SK-N-SH (cell line): ENCODE data around the gene SLC1A1. TPM values are rescaled to one million over a fixed set of nuclear protein-coding genes. Genes with fewer than 3 reads are reported as not detected.

Experiments
- CTCF ChIA-PET: fragments of 300-600, 350-600 bp; formaldehyde crosslinking; extraction: SDS; loops from one replicate; lab custom pipeline; 2021; lab: Yijun Ruan, JAX
- POLR2A ChIA-PET: fragments of 350-600 bp; sonication (Branson Sonifier 250); formaldehyde crosslinking; extraction: SDS; loops from one replicate; lab custom pipeline; 2020; ENCODE audit warnings: antibody characterized with exemption, inconsistent platforms; lab: Yijun Ruan, JAX
- DNase-seq: peaks from one replicate; pipeline ENCODE4 v3.0.0; 2012
- H2AFZ ChIP-seq: fragments of 200-600 bp; sonication (generic); 2 replicates; pipeline ENCODE4 v1.8.1; 2016; ENCODE audit warnings: antibody characterized with exemption, mild to moderate bottlenecking, low read depth
- H3F3A ChIP-seq: fragments of 200-600 bp; sonication (generic); replicated peaks from 2 replicates; pipeline ENCODE3; 2016; ENCODE audit warnings: antibody characterized with exemption, mild to moderate bottlenecking; ENCODE audit not compliant: insufficient read depth
- H3K27ac ChIP-seq, 2 experiments: fragments of 200-500 bp in 1 of 2; fragments of 200-600 bp in 1 of 2; sonication (Bioruptor generic) in 1 of 2; sonication (generic), shearing (Covaris generic) in 1 of 2; 2 replicates each; pipeline versions ENCODE4 v1.5.1 to v1.6.1; 2014 to 2016; ENCODE audit warnings: low read depth in 2 of 2, inconsistent platforms in 1 of 2, low read length in 1 of 2, mild to moderate bottlenecking in 1 of 2, mixed read lengths in 1 of 2
- H3K27me3 ChIP-seq: fragments of 200-600 bp; sonication (generic), shearing (Covaris generic); 2 replicates; pipeline ENCODE4 v1.6.1; 2016; ENCODE audit warnings: mixed run types; ENCODE audit not compliant: insufficient read depth
- H3K36me3 ChIP-seq, 2 experiments: fragments of 200-500 bp in 1 of 2; fragments of 200-600 bp in 1 of 2; sonication (Bioruptor generic) in 1 of 2; sonication (generic) in 1 of 2; replicated peaks in 1 of 2; 2 replicates each; pipeline versions ENCODE3 to v1.5.1; 2014 to 2016; ENCODE audit warnings: low read length in 1 of 2, mild to moderate bottlenecking in 1 of 2; ENCODE audit not compliant: insufficient read depth in 2 of 2, control insufficient read depth in 1 of 2
- H3K4me1 ChIP-seq, 2 experiments: fragments of 200-500 bp in 1 of 2; fragments of 200-600 bp in 1 of 2; sonication (Bioruptor generic) in 1 of 2; sonication (generic), shearing (Covaris generic) in 1 of 2; 2 replicates each; pipeline versions ENCODE4 v1.5.1 to v1.6.1; 2014 to 2016; ENCODE audit warnings: low read depth in 1 of 2, low read length in 1 of 2, mixed run types in 1 of 2; ENCODE audit not compliant: insufficient read depth in 2 of 2, control insufficient read depth in 1 of 2
- H3K4me2 ChIP-seq: fragments of 200-600 bp; sonication (generic), shearing (Covaris generic); 2 replicates; pipeline ENCODE4 v1.6.1; 2017; ENCODE audit warnings: mixed run types
- H3K4me3 ChIP-seq, 2 experiments: fragments of 200-500 bp in 1 of 2; fragments of 200-600 bp in 1 of 2; sonication (Bioruptor generic) in 1 of 2; sonication (generic), shearing (Covaris generic) in 1 of 2; 2 replicates each; pipeline versions ENCODE4 v1.5.1 to v1.8.1; 2014 to 2016; ENCODE audit warnings: low read depth in 2 of 2, inconsistent platforms in 1 of 2, low read length in 1 of 2, mild to moderate bottlenecking in 1 of 2, mixed read lengths in 1 of 2, moderate library complexity in 1 of 2
- H3K79me2 ChIP-seq: fragments of 200-600 bp; sonication (generic); 2 replicates; pipeline ENCODE4 v1.8.1; 2017; ENCODE audit warnings: mild to moderate bottlenecking; ENCODE audit not compliant: insufficient read depth
- H3K9ac ChIP-seq: fragments of 200-600 bp; sonication (generic); 2 replicates; pipeline ENCODE4 v1.6.1; 2017; ENCODE audit warnings: mixed run types
- H3K9me2 ChIP-seq: fragments of 200-600 bp; sonication (generic); 2 replicates; pipeline ENCODE4 v1.6.1; 2017; ENCODE audit warnings: mixed run types
- H3K9me3 ChIP-seq: fragments of 200-600 bp; sonication (generic); 2 replicates; pipeline ENCODE4 v1.6.1; 2017; ENCODE audit warnings: mixed run types, mild to moderate bottlenecking, moderate library complexity
- H4K20me1 ChIP-seq: fragments of 200-600 bp; sonication (generic); 2 replicates; pipeline ENCODE4 v1.6.1; 2017; ENCODE audit warnings: mild to moderate bottlenecking, mixed run types; ENCODE audit not compliant: insufficient read depth
- CHD2 ChIP-seq: fragments of 150-350 bp; IDR thresholded peaks from 2 replicates; pipeline ENCODE4 v1.6.1; 2018; ENCODE audit warnings: low read length; ENCODE audit not compliant: partially characterized antibody
- FOXM1 ChIP-seq: IDR thresholded peaks from 2 replicates; pipeline ENCODE4 v1.4.0; 2012; ENCODE audit warnings: low read depth, mild to moderate bottlenecking
- GATA2 ChIP-seq: sonication (generic); formaldehyde crosslinking; IDR thresholded peaks from 2 replicates; pipeline ENCODE4 v1.5.0; 2020; ENCODE audit warnings: mild to moderate bottlenecking, missing genetic modification reagents
- MAX ChIP-seq: IDR thresholded peaks from 2 replicates; pipeline ENCODE4 v1.4.0; 2012; ENCODE audit warnings: low read depth
- MEF2A ChIP-seq: IDR thresholded peaks from 2 replicates; pipeline ENCODE4 v1.4.0; 2012; ENCODE audit warnings: low read depth, borderline replicate concordance
- MXI1 ChIP-seq: IDR thresholded peaks from 2 replicates; pipeline ENCODE4 v1.6.1; 2012; ENCODE audit warnings: mild to moderate bottlenecking, low read depth, low read length, improper control_type of control experiment
- NFIC ChIP-seq: IDR thresholded peaks from 2 replicates; pipeline ENCODE4 v1.4.0; 2012; ENCODE audit warnings: borderline replicate concordance
- NRF1 ChIP-seq: IDR thresholded peaks from 2 replicates; pipeline ENCODE4 v1.6.1; 2012; ENCODE audit warnings: low read depth, mild to moderate bottlenecking, low read length
- POLR2AphosphoS5 ChIP-seq: IDR thresholded peaks from 2 replicates; pipeline ENCODE4 v1.6.1; 2012; ENCODE audit warnings: low read depth, low read length
- RAD21 ChIP-seq: IDR thresholded peaks from 2 replicates; pipeline ENCODE4 v1.6.1; 2012; ENCODE audit warnings: mild to moderate bottlenecking, low read length
- RCOR1 ChIP-seq: fragments of 150-350 bp; IDR thresholded peaks from 2 replicates; pipeline ENCODE4 v1.6.1; 2017; ENCODE audit warnings: antibody characterized with exemption, low read length
- RFX5 ChIP-seq: IDR thresholded peaks from 2 replicates; pipeline ENCODE4 v1.6.1; 2012; ENCODE audit warnings: mild to moderate bottlenecking, improper control_type of control experiment, low read length
- RXRA ChIP-seq: IDR thresholded peaks from 2 replicates; pipeline ENCODE4 v1.4.0; 2012; ENCODE audit warnings: low read depth, mild to moderate bottlenecking, borderline replicate concordance
- SMC3 ChIP-seq: IDR thresholded peaks from 2 replicates; pipeline ENCODE4 v1.6.1; 2012; ENCODE audit warnings: low read depth, low read length, improper control_type of control experiment
- TCF12 ChIP-seq: IDR thresholded peaks from 2 replicates; pipeline ENCODE4 v1.4.0; 2012
- TEAD4 ChIP-seq: IDR thresholded peaks from 2 replicates; pipeline ENCODE4 v1.4.0; 2012; ENCODE audit warnings: mild to moderate bottlenecking, borderline replicate concordance; ENCODE audit not compliant: insufficient read depth
- USF2 ChIP-seq: fragments of 150-350 bp; IDR thresholded peaks from 2 replicates; pipeline ENCODE4 v1.6.1; 2017; ENCODE audit warnings: antibody characterized with exemption, low read length, low read depth, borderline replicate concordance
- YY1 ChIP-seq: IDR thresholded peaks from 2 replicates; pipeline ENCODE4 v1.4.0; 2012; ENCODE audit warnings: low read depth, mild to moderate bottlenecking
- ZBTB33 ChIP-seq: IDR thresholded peaks from 2 replicates; pipeline ENCODE4 v1.4.0; 2012; ENCODE audit warnings: low read depth, borderline replicate concordance
- WGBS: methylation state at CpG from one replicate; pipeline ENCODE4 v1.1.6; 2017; ENCODE audit warnings: low lambda C conversion rate; 5-methylcytosine and 5-hydroxymethylcytosine counted together
- polyA plus RNA-seq, 3 experiments: library from polyadenylated mRNA; depleted of rRNA; stranded (reverse); fragments of >200 nt; gene quantifications; 2 replicates each; pipeline ENCODE4 v1.2.3, GENCODE V29; 2012

SLC1A1 gene
- polyA plus RNA-seq, 1 of the 3 experiments (the other 2 are of a cell fraction) = 0.23 TPM

DNA sequence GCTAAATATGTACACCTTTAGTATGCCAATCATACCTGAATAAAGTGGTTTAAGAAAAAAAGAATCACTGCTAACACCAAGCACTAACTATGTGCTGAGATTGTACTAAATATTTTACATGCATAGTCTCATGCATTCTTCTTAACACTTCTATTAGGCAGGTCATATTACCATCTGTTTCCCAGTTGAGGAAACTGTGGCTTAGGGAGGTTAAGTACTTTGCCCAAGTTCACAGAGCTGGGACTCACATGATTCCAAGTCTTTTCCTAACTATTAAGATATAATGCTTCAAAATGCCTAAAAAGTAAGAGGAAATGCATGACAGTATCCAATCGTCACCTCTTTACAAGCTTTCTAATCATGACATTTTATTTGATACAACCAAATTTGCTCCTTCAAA is 102.6 kb downstream of the SLC1A1 start:
- CTCF ChIA-PET = interaction anchor here (1.3 to 1.6 kb wide), 2 partner anchors 12 to 47 kb away, joined by 5 to 6 read pairs; no protein-coding TSS in a partner anchor
- H3F3A ChIP-seq = no peaks in the 10 kb centered on the region

GRCh38 chr9:4594545-4594944 is 104.3 kb downstream of the SLC1A1 start:
- ChIA-PET POLR2A (no interaction called here), CTCF (no interaction called here)
- Histone ChIP-seq H3K79me2 (no peaks in the 10 kb centered on the region), H4K20me1 (no peaks in the 10 kb centered on the region), H3K27ac (no peak overlapping the region), H3K36me3 (no peaks in the 10 kb centered on the region), H3F3A (no peaks in the 10 kb centered on the region), H3K4me1 (no peaks in the 10 kb centered on the region), H2AFZ (no peak overlapping the region), H3K9me2 (no peaks in the 10 kb centered on the region), H3K9ac (no peak overlapping the region), H3K9me3 (no peaks in the 10 kb centered on the region), H3K27me3 (no peaks in the 10 kb centered on the region), H3K4me2 (no peak overlapping the region), H3K4me3 (no peak overlapping the region)
- WGBS = 47% methylated on average over 4 of the region's 4 CpGs
- TF ChIP-seq TCF12 = no peak
- TF ChIP-seq ZBTB33 = no peak
- no peak for TF ChIP-seq TEAD4
- TF ChIP-seq NRF1 = no peak
- no peak for TF ChIP-seq RXRA
- no peak for DNase-seq

More for the DNA sequence above, 102.6 kb downstream of the SLC1A1 start:
- Histone ChIP-seq H3K9me3 (no peaks in the 10 kb centered on the region), H3K9ac (no peak overlapping the region), H3K4me2 (no peak overlapping the region), H3K27me3 (no peaks in the 10 kb centered on the region), H3K4me1 (no peaks in the 10 kb centered on the region), H2AFZ (no peak overlapping the region), H4K20me1 (no peaks in the 10 kb centered on the region), H3K79me2 (no peaks in the 10 kb centered on the region), H3K36me3 (no peaks in the 10 kb centered on the region), H3K4me3 (no peak overlapping the region), H3K27ac (no peak overlapping the region), H3K9me2 (no peaks in the 10 kb centered on the region)
- DNase-seq = no peak
- POLR2A ChIA-PET = no interaction called here
- TF ChIP-seq RXRA (no peak), POLR2AphosphoS5 (no peak), GATA2 (CRISPR knock-in tag) (no peak), NFIC (no peak), YY1 (no peak), TCF12 (no peak), MEF2A (no peak), RAD21 (no peak), RCOR1 (no peak), NRF1 (no peak), FOXM1 (no peak), MXI1 (no peak), SMC3 (no peak), MAX (no peak), USF2 (no peak), RFX5 (no peak), CHD2 (no peak)
- 73% methylated on average over 1 of the region's 1 CpG for WGBS
